ENCODE measurements around the gene STIP1.
A peak's percentile ranks its signal among the peaks of the same experiment; 100 is the strongest.

Gene STIP1

GRCh38 chr11:64224891-64225607, 39.1 kb downstream of the STIP1 start:
- DNase-seq, result no peak

GRCh38 chr11:64225608-64226506, 39.9 kb downstream of the STIP1 start, which contains the start of the genes NUDT22 and TRPT1:
Gene NUDT22, plus strand, starts transcription at chr11:64226274. Its CDS starts 379 bp downstream, at chr11:64226653.
Gene TRPT1, minus strand, starts transcription at chr11:64226186. Its CDS starts 326 bp downstream, at chr11:64225860.
- DNase-seq, result peak; percentile 94

GRCh38 chr11:64226507-64227051, 40.6 kb downstream of the STIP1 start:
- DNase-seq, result peak; percentile 64

- DNase-seq, result peak; percentile 20
Observed at GRCh38 chr11:64227405-64227956, 41.5 kb downstream of the STIP1 start.

- DNase-seq, result no peak
Observed at GRCh38 chr11:64229090-64229743, 43.2 kb downstream of the STIP1 start.

- no peak for DNase-seq
Observed at GRCh38 chr11:64229744-64230170, 43.8 kb downstream of the STIP1 start.

GRCh38 chr11:64230171-64230984, 44.4 kb downstream of the STIP1 start, which contains the start of gene DNAJC4:
Gene DNAJC4, plus strand, starts transcription at chr11:64230548. Its CDS starts 307 bp downstream, at chr11:64230855.
- peak; percentile 94 for DNase-seq

GRCh38 chr11:64230985-64231365, 45.0 kb downstream of the STIP1 start:
- DNase-seq, result no peak

- DNase-seq, result no peak
Observed at GRCh38 chr11:64231546-64231945, 45.6 kb downstream of the STIP1 start.

GRCh38 chr11:64232182-64232966, 46.4 kb downstream of the STIP1 start:
- DNase-seq, result no peak

- no peak for DNase-seq
Observed at GRCh38 chr11:64232967-64233315, 47.0 kb downstream of the STIP1 start.

GRCh38 chr11:64233913-64234586, 48.1 kb downstream of the STIP1 start, which contains the start of gene VEGFB:
Gene VEGFB, plus strand, starts transcription at chr11:64234584. Its CDS starts 250 bp downstream, at chr11:64234834.
- peak; percentile 85 for DNase-seq

GRCh38 chr11:64234647-64235379, 48.8 kb downstream of the STIP1 start:
- DNase-seq, result no peak

- DNase-seq, result no peak
Observed at GRCh38 chr11:64235437-64236161, 49.6 kb downstream of the STIP1 start.

GRCh38 chr11:64237484-64237951, 51.5 kb downstream of the STIP1 start:
- DNase-seq, result no peak

- no peak for DNase-seq
Observed at GRCh38 chr11:64238076-64238475, 52.1 kb downstream of the STIP1 start.

- DNase-seq, result no peak
Observed at GRCh38 chr11:64238999-64239398, 53.0 kb downstream of the STIP1 start.

GRCh38 chr11:64239662-64240434, 53.9 kb downstream of the STIP1 start:
- no peak for DNase-seq
